Measurements from ENCODE around the gene BRMS1L.

GRCh38 chr14:35877276-35877675, 51.1 kb downstream of the BRMS1L start:
- TF ChIP-seq GLIS3 (CRISPR knock-in tag; IDR thresholded peaks at IDR 0.05) (no peak), ZFP3 (CRISPR knock-in tag; IDR thresholded peaks at IDR 0.05) (no peak), RARB (CRISPR knock-in tag; IDR thresholded peaks at IDR 0.05) (no peak), OSR1 (CRISPR knock-in tag; IDR thresholded peaks at IDR 0.05) (no peak), ZNF70 (CRISPR knock-in tag; IDR thresholded peaks at IDR 0.05) (no peak), ZC3H10 (CRISPR knock-in tag; IDR thresholded peaks at IDR 0.05) (no peak), PPARA (CRISPR knock-in tag; IDR thresholded peaks at IDR 0.05; ENCODE audit: borderline replicate concordance) (no peak), ZFP30 (CRISPR knock-in tag; IDR thresholded peaks at IDR 0.05) (no peak), CSRNP3 (CRISPR knock-in tag; IDR thresholded peaks at IDR 0.05) (no peak), TOX (CRISPR knock-in tag; IDR thresholded peaks at IDR 0.05; ENCODE audit: borderline replicate concordance) (no peak), ISL1 (CRISPR knock-in tag; IDR thresholded peaks at IDR 0.05) (no peak), ARNTL (CRISPR knock-in tag; IDR thresholded peaks at IDR 0.05; ENCODE audit: borderline replicate concordance, low read depth) (no peak), SNAI2 (CRISPR knock-in tag; IDR thresholded peaks at IDR 0.05) (no peak)
- TF ChIP-seq, protein P1, sequence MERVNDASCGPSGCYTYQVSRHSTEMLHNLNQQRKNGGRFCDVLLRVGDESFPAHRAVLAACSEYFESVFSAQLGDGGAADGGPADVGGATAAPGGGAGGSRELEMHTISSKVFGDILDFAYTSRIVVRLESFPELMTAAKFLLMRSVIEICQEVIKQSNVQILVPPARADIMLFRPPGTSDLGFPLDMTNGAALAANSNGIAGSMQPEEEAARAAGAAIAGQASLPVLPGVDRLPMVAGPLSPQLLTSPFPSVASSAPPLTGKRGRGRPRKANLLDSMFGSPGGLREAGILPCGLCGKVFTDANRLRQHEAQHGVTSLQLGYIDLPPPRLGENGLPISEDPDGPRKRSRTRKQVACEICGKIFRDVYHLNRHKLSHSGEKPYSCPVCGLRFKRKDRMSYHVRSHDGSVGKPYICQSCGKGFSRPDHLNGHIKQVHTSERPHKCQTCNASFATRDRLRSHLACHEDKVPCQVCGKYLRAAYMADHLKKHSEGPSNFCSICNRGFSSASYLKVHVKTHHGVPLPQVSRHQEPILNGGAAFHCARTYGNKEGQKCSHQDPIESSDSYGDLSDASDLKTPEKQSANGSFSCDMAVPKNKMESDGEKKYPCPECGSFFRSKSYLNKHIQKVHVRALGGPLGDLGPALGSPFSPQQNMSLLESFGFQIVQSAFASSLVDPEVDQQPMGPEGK (CRISPR knock-in tag; IDR thresholded peaks at IDR 0.05; ENCODE audit: borderline replicate concordance) = no peak

Data from SK-N-SH treated with all-trans-retinoic acid at 6 μM for 48 hours (cell line).